ENCODE results near the gene GLIPR2. TPM values are rescaled to one million over a fixed set of nuclear protein-coding genes. Genes with fewer than 3 reads are reported as not detected.

Gene GLIPR2
- total and polyA plus RNA-seq, 2 of the 13 experiments (the other 11 are each of a cell fraction or from before 2014, with no cell fraction given), result 0.08 to 0.42 TPM

GRCh38 chr9:36190388-36191289 lies 54.1 kb downstream of the GLIPR2 start, which contains the start of gene CLTA (continued):
- TF ChIP-seq NR3C1 (CRISPR knock-in tag; IDR thresholded peaks at IDR 0.05) (no peak), ZC3H13 (CRISPR knock-in tag; IDR thresholded peaks at IDR 0.05) (peak; percentile 84), BHLHE40 (IDR thresholded peaks at IDR 0.05; ENCODE audit: low read length) (peak; percentile 68), SMYD3 (CRISPR knock-in tag; IDR thresholded peaks at IDR 0.05) (no peak), TP53 (CRISPR knock-in tag; conservative IDR thresholded peaks at IDR 0.05) (peak; percentile 86), ZNF629 (CRISPR knock-in tag; conservative IDR thresholded peaks at IDR 0.05) (0 out of 2 replicates have a peak, but pooled peaks have one; percentile 36), ZNF841 (CRISPR knock-in tag; IDR thresholded peaks at IDR 0.05; ENCODE audit: borderline replicate concordance) (no peak), SYNCRIP (IDR thresholded peaks at IDR 0.05; ENCODE audit: insufficient read depth, low read depth, low read length) (no peak), ZFP36 (IDR thresholded peaks at IDR 0.05; ENCODE audit: borderline replicate concordance, low read depth, low read length, partially characterized antibody) (no peak), ZGPAT (CRISPR knock-in tag; IDR thresholded peaks at IDR 0.05) (peak; percentile 83), PHF21A (CRISPR knock-in tag; IDR thresholded peaks at IDR 0.05) (peak; percentile 56; the same call in 1 of the 2 replicates), ZNF44 (CRISPR knock-in tag; IDR thresholded peaks at IDR 0.05) (0 out of 2 replicates have a peak, but pooled peaks have one; percentile 53), TBX3 (IDR thresholded peaks at IDR 0.05; ENCODE audit: borderline replicate concordance) (no peak), AGO2 (optimal IDR thresholded peaks at IDR 0.05; ENCODE audit: low read depth, low read length) (peak; percentile 91), GATAD2A (CRISPR knock-in tag; IDR thresholded peaks at IDR 0.05) (peak; percentile 61), KLF11 (CRISPR knock-in tag; IDR thresholded peaks at IDR 0.05) (no peak), ZNF75D (CRISPR knock-in tag; IDR thresholded peaks at IDR 0.05; ENCODE audit: borderline replicate concordance) (peak; percentile 76; the same call in 1 of the 2 replicates)
- TF ChIP-seq, protein P1, sequence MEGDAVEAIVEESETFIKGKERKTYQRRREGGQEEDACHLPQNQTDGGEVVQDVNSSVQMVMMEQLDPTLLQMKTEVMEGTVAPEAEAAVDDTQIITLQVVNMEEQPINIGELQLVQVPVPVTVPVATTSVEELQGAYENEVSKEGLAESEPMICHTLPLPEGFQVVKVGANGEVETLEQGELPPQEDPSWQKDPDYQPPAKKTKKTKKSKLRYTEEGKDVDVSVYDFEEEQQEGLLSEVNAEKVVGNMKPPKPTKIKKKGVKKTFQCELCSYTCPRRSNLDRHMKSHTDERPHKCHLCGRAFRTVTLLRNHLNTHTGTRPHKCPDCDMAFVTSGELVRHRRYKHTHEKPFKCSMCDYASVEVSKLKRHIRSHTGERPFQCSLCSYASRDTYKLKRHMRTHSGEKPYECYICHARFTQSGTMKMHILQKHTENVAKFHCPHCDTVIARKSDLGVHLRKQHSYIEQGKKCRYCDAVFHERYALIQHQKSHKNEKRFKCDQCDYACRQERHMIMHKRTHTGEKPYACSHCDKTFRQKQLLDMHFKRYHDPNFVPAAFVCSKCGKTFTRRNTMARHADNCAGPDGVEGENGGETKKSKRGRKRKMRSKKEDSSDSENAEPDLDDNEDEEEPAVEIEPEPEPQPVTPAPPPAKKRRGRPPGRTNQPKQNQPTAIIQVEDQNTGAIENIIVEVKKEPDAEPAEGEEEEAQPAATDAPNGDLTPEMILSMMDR (CRISPR knock-in tag; IDR thresholded peaks at IDR 0.05), result peak; percentile 51
- TF ChIP-seq, protein P2, sequence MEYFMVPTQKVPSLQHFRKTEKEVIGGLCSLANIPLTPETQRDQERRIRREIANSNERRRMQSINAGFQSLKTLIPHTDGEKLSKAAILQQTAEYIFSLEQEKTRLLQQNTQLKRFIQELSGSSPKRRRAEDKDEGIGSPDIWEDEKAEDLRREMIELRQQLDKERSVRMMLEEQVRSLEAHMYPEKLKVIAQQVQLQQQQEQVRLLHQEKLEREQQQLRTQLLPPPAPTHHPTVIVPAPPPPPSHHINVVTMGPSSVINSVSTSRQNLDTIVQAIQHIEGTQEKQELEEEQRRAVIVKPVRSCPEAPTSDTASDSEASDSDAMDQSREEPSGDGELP (IDR thresholded peaks at IDR 0.05; ENCODE audit: borderline replicate concordance, low read depth), result no peak
- TF ChIP-seq, protein P3, sequence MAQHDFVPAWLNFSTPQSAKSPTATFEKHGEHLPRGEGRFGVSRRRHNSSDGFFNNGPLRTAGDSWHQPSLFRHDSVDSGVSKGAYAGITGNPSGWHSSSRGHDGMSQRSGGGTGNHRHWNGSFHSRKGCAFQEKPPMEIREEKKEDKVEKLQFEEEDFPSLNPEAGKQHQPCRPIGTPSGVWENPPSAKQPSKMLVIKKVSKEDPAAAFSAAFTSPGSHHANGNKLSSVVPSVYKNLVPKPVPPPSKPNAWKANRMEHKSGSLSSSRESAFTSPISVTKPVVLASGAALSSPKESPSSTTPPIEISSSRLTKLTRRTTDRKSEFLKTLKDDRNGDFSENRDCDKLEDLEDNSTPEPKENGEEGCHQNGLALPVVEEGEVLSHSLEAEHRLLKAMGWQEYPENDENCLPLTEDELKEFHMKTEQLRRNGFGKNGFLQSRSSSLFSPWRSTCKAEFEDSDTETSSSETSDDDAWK (CRISPR knock-in tag; IDR thresholded peaks at IDR 0.05), result no peak
